Measurements from ENCODE around the gene RAB7A.

GRCh38 chr3:128861491-128861890, 135.5 kb downstream of the RAB7A start:
- no peak for TF ChIP-seq CTCF (IDR thresholded peaks at IDR 0.05; ENCODE audit: insufficient read depth, low read depth, low read length)
- TF ChIP-seq EZH2 (IDR thresholded peaks at IDR 0.05; ENCODE audit: insufficient read depth, low read length) = no peak

Data from astrocyte (in vitro differentiated cells and primary cell).